Naive thymus-derived CD4-positive, alpha-beta T cell (primary cell): Measurements from ENCODE around the gene ZNF106. TPM values are rescaled to one million over a fixed set of nuclear protein-coding genes. Genes with fewer than 3 reads are reported as not detected.

Experiments used
- ATAC-seq: fragments of 150-1000 bp; cut with Tn5 transposase; 2 replicates; pipeline ENCODE4 v1.10.0; 2021; ENCODE audit warnings: mild to moderate bottlenecking, moderate library complexity
- CTCF ChIA-PET: fragments of 350-600 bp; sonication (Branson Sonifier 250); formaldehyde crosslinking; loops from one replicate; lab custom pipeline; 2021; ENCODE audit warnings: antibody characterized with exemption; lab: Charles Lee
- POLR2A ChIA-PET: fragments of 350-600 bp; sonication (Branson Sonifier 250); formaldehyde crosslinking; loops from one replicate; lab custom pipeline; 2021; ENCODE audit warnings: antibody characterized with exemption, inconsistent platforms; lab: Charles Lee
- DNase-seq, 9 donors: peaks; one replicate each; pipeline versions ENCODE4 v3.0.0 to v3.0.0-alpha.2; 2020 to 2022; ENCODE audit warnings: mixed read lengths in 1 of 9
- H3K27ac ChIP-seq: one replicate; pipeline ENCODE4 v1.7.0; 2013; ENCODE audit warnings: mild to moderate bottlenecking, low read depth, low read length, moderate library complexity
- H3K27me3 ChIP-seq, 2 donors: one replicate each; pipeline ENCODE4 v1.7.0; 2013; ENCODE audit warnings: low read length in 2 of 2, mild to moderate bottlenecking in 2 of 2, moderate library complexity in 2 of 2; ENCODE audit not compliant: control insufficient read depth in 2 of 2, insufficient read depth in 2 of 2
- H3K36me3 ChIP-seq, 3 experiments: 1 replicate in 2 of 3; 2 replicates in 1 of 3; pipeline ENCODE4 v1.7.0; 2013; ENCODE audit warnings: low read length in 3 of 3, mild to moderate bottlenecking in 3 of 3, moderate library complexity in 1 of 3; ENCODE audit not compliant: insufficient read depth in 3 of 3, control insufficient read depth in 2 of 3
- H3K4me1 ChIP-seq, 2 donors: one replicate each; pipeline ENCODE4 v1.7.0; 2013; ENCODE audit warnings: low read length in 2 of 2, mild to moderate bottlenecking in 2 of 2, moderate library complexity in 1 of 2; ENCODE audit not compliant: control insufficient read depth in 2 of 2, insufficient read depth in 2 of 2
- H3K4me3 ChIP-seq: 2 replicates; pipeline ENCODE4 v1.7.0; 2013; ENCODE audit warnings: mild to moderate bottlenecking, low read length
- H3K9me3 ChIP-seq, 3 experiments: 1 replicate in 2 of 3; 2 replicates in 1 of 3; pipeline ENCODE4 v1.7.0; 2013; ENCODE audit warnings: low read length in 3 of 3; ENCODE audit not compliant: control insufficient read depth in 2 of 3
- H3K27ac Mint-ChIP-seq, 9 donors: one replicate each; pipeline ENCODE4 v1.8.0; 2020 to 2022; ENCODE audit warnings: mixed read lengths in 9 of 9, mild to moderate bottlenecking in 8 of 9, moderate library complexity in 5 of 9, inconsistent platforms in 2 of 9
- H3K27me3 Mint-ChIP-seq, 5 donors: one replicate each; pipeline ENCODE4 v1.8.0; 2021 to 2022; ENCODE audit warnings: mixed read lengths in 5 of 5, mild to moderate bottlenecking in 1 of 5
- H3K36me3 Mint-ChIP-seq, 5 donors: one replicate each; pipeline ENCODE4 v1.8.0; 2020 to 2022; ENCODE audit warnings: mixed read lengths in 5 of 5, mild to moderate bottlenecking in 3 of 5, inconsistent platforms in 1 of 5
- H3K4me1 Mint-ChIP-seq, 7 donors: one replicate each; pipeline ENCODE4 v1.8.0; 2020 to 2022; ENCODE audit warnings: mixed read lengths in 7 of 7, mild to moderate bottlenecking in 3 of 7, inconsistent platforms in 1 of 7
- H3K4me3 Mint-ChIP-seq, 10 donors: one replicate each; pipeline ENCODE4 v1.8.0; 2020 to 2022; ENCODE audit warnings: mild to moderate bottlenecking in 10 of 10, mixed read lengths in 10 of 10, moderate library complexity in 6 of 10, inconsistent platforms in 2 of 10
- H3K9me3 Mint-ChIP-seq, 11 donors: one replicate each; pipeline ENCODE4 v1.8.0; 2020 to 2022; ENCODE audit warnings: mixed read lengths in 11 of 11, mild to moderate bottlenecking in 4 of 11, inconsistent platforms in 1 of 11, moderate library complexity in 1 of 11
- intact Hi-C, 2 donors: fragments of 100-400 bp; cut with micrococcal nuclease; formaldehyde crosslinking; loops; one replicate each; pipeline ENCODE4 v1.15.1; 2023
- polyA plus RNA-seq, 2 donors: library from polyadenylated mRNA; unstranded; fragments of 300-500 nt; fragmentation: Illumina TruSeq; gene quantifications; one replicate each; pipeline ENCODE4 v1.2.3, GENCODE V29; 2021
- total RNA-seq, 6 experiments: library from RNA in 5 of 6; stranded (reverse) in 5 of 6; gene quantifications; 1 replicate in 5 of 6; 2 replicates in 1 of 6; pipeline ENCODE4 v1.2.3 and lab custom pipeline; 2021 to 2026

The ZNF106 gene
- total and polyA plus RNA-seq, 7 experiments from 2014 or later = 32.4 to 54.3 (median 43.2) TPM

- Histone ChIP-seq H3K4me3 (peak overlapping the region; percentile 88), H3K9me3 (no peaks in the 10 kb centered on the region), H3K4me1 (peaks cover 13 to 14% of the 10 kb centered on the region in 2 donors), H3K27ac (peak overlapping the region; percentile 94), H3K36me3 (peaks cover 0 to 7% (median 0%) of the 10 kb centered on the region in 3 experiments), H3K27me3 (no peaks in the 10 kb centered on the region)
- H3K27me3 Mint-ChIP-seq = peaks cover 0 to 2% (median 0%) of the 10 kb centered on the region in 5 donors
- peak overlapping the region; percentile 98 to 99 (median 99) for H3K27ac Mint-ChIP-seq
- ChIA-PET CTCF (interaction anchor here (0.6 kb wide), 1 partner anchor 215 kb away, joined by 3 read pairs; no protein-coding TSS in a partner anchor), POLR2A (interaction anchor here (0.5 to 3.8 kb wide), 13 partner anchors 10 to 1683 kb away, joined by 3 to 16 read pairs (median 5); partner anchors contain the start of genes GANC, HAUS2, LRRC57 and STARD9)
- H3K9me3 Mint-ChIP-seq = peaks cover 0 to 4% (median 0%) of the 10 kb centered on the region in 11 donors
- DNase-seq (peak in 5 of 9 donors; percentile 11 to 29 (median 22)), ATAC-seq (no peak)
- peaks cover 42 to 71% (median 57%) of the 10 kb centered on the region in 7 donors for H3K4me1 Mint-ChIP-seq
- H3K4me3 Mint-ChIP-seq = peak overlapping the region; percentile 94 to 100 (median 99)
- intact Hi-C loops = loop anchor here (1.0 to 10.0 kb wide), 7 partner anchors 17 to 1305 kb away; partner anchors contain the start of genes CDAN1 (in 1 of the 2), CHP1 (in 1 of the 2), EXD1 (in 1 of the 2) and GANC (in 1 of the 2)
- H3K36me3 Mint-ChIP-seq = peaks cover 0 to 9% (median 2%) of the 10 kb centered on the region in 5 donors
These were observed 660 bp downstream of the ZNF106 start for GRCh38 chr15:42490291-42490670.

GRCh38 chr15:42483677-42484076 is 7.3 kb downstream of the ZNF106 start:
- Histone ChIP-seq H3K36me3 (no peaks in the 10 kb centered on the region), H3K4me3 (no peak overlapping the region), H3K4me1 (no peaks in the 10 kb centered on the region), H3K9me3 (no peaks in the 10 kb centered on the region), H3K27ac (no peak overlapping the region), H3K27me3 (no peaks in the 10 kb centered on the region)
- no peaks in the 10 kb centered on the region for H3K27me3 Mint-ChIP-seq
- ChIA-PET CTCF (interaction anchor here (0.7 kb wide), 1 partner anchor 11 kb away, joined by 3 read pairs; no protein-coding TSS in a partner anchor), POLR2A (interaction anchor here (0.5 to 2.2 kb wide), 3 partner anchors 10 to 1805 kb away, joined by 3 to 7 read pairs (median 6); partner anchors contain the start of genes GOLM2 and SNAP23)
- ATAC-seq (no peak), DNase-seq (no peak)
- peaks cover 0 to 12% (median 4%) of the 10 kb centered on the region in 11 donors for H3K9me3 Mint-ChIP-seq
- intact Hi-C loops = no loop called here
- H3K36me3 Mint-ChIP-seq = peaks cover 10 to 21% (median 21%) of the 10 kb centered on the region in 5 donors
- H3K4me1 Mint-ChIP-seq = peaks cover 14 to 32% (median 27%) of the 10 kb centered on the region in 7 donors
- no peak overlapping the region for H3K4me3 Mint-ChIP-seq
- peak overlapping the region in 2 of 9 donors; percentile 44 to 64 for H3K27ac Mint-ChIP-seq

GRCh38 chr15:42482701-42483100 is 8.2 kb downstream of the ZNF106 start:
- DNase-seq (no peak), ATAC-seq (no peak)
- ChIA-PET POLR2A (interaction anchor here (0.9 kb wide), 1 partner anchor 11 kb away, joined by 3 read pairs; no protein-coding TSS in a partner anchor), CTCF (no interaction called here)
- intact Hi-C loops = no loop called here
- H3K27ac Mint-ChIP-seq = no peak overlapping the region
- Histone ChIP-seq H3K27me3 (no peaks in the 10 kb centered on the region), H3K27ac (no peak overlapping the region), H3K36me3 (no peaks in the 10 kb centered on the region), H3K4me3 (no peak overlapping the region), H3K9me3 (no peaks in the 10 kb centered on the region), H3K4me1 (no peaks in the 10 kb centered on the region)
- H3K9me3 Mint-ChIP-seq = peaks cover 0 to 12% (median 4%) of the 10 kb centered on the region in 11 donors
- H3K4me3 Mint-ChIP-seq = no peak overlapping the region
- peaks cover 10 to 21% (median 20%) of the 10 kb centered on the region in 5 donors for H3K36me3 Mint-ChIP-seq
- peaks cover 7 to 24% (median 19%) of the 10 kb centered on the region in 7 donors for H3K4me1 Mint-ChIP-seq
- no peaks in the 10 kb centered on the region for H3K27me3 Mint-ChIP-seq

DNA sequence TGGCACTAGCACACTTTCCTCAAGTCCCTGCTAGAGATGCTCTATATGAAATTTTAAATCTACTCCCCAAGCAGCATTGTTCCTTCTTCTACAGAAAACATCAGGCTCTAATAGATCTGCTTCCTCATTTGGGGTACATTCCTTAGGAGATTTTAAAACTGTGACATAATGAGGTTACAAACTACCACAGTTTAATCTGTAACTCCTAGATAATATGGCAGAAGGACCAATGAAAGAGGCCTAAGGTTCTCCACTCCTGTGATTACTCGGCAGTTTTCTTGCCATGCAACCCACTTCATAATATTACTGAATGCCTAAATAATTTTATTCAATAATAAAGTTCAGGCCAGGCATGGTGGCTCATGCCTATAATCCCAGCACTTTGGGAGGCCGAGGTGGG is 16.1 kb downstream of the ZNF106 start:
- ChIA-PET POLR2A (interaction anchor here (1.0 kb wide), 1 partner anchor 16 kb away, joined by 3 read pairs; the partner anchor contains the start of gene ZNF106), CTCF (no interaction called here)
- H3K36me3 Mint-ChIP-seq = peaks cover 3 to 7% (median 5%) of the 10 kb centered on the region in 5 donors

GRCh38 chr15:42471002-42471401 is 19.9 kb downstream of the ZNF106 start:
- no peak for ATAC-seq
- ChIA-PET POLR2A (no interaction called here), CTCF (interaction anchor here (0.6 to 1.6 kb wide), 2 partner anchors 16 to 1707 kb away, joined by 3 to 5 read pairs; partner anchors contain the start of gene GCHFR)
- Mint-ChIP-seq H3K36me3 (peaks cover 4 to 16% (median 5%) of the 10 kb centered on the region in 5 donors), H3K9me3 (no peaks in the 10 kb centered on the region), H3K27me3 (no peaks in the 10 kb centered on the region), H3K4me3 (no peak overlapping the region), H3K27ac (peak overlapping the region in 1 of 9 donors; percentile 8), H3K4me1 (peaks cover 5 to 29% (median 12%) of the 10 kb centered on the region in 7 donors)
- DNase-seq = no peak
- intact Hi-C loops = loop anchor here (1.0 to 5.0 kb wide), 4 partner anchors 179 to 482 kb away; partner anchors contain the start of genes GANC (in 2 of the 2) and TMEM87A (in 2 of the 2)
- H3K9me3 ChIP-seq = no peaks in the 10 kb centered on the region
- peaks cover under 1 to 11% (median 8%) of the 10 kb centered on the region in 3 experiments for H3K36me3 ChIP-seq
- no peaks in the 10 kb centered on the region for H3K4me1 ChIP-seq
- no peak overlapping the region for H3K27ac ChIP-seq
- no peaks in the 10 kb centered on the region for H3K27me3 ChIP-seq
- no peak overlapping the region for H3K4me3 ChIP-seq

More for the DNA sequence above, 16.1 kb downstream of the ZNF106 start:
- ATAC-seq (no peak), DNase-seq (no peak)
- no peaks in the 10 kb centered on the region for H3K9me3 Mint-ChIP-seq
- Histone ChIP-seq H3K27ac (no peak overlapping the region), H3K9me3 (no peaks in the 10 kb centered on the region), H3K4me3 (no peak overlapping the region), H3K36me3 (peaks cover 0 to 11% (median 4%) of the 10 kb centered on the region in 3 experiments), H3K4me1 (no peaks in the 10 kb centered on the region), H3K27me3 (no peaks in the 10 kb centered on the region)
- no peak overlapping the region for H3K4me3 Mint-ChIP-seq
- peak overlapping the region in 7 of 9 donors; percentile 13 to 76 (median 54) for H3K27ac Mint-ChIP-seq
- peaks cover 8 to 44% (median 16%) of the 10 kb centered on the region in 7 donors for H3K4me1 Mint-ChIP-seq
- no peaks in the 10 kb centered on the region for H3K27me3 Mint-ChIP-seq
- intact Hi-C loops = loop anchor here (5.0 kb wide), 2 partner anchors 203 to 408 kb away; partner anchors contain the start of genes GANC (in 2 of the 2) and TMEM87A (in 2 of the 2)

GRCh38 chr15:42465520-42466259 is 25.3 kb downstream of the ZNF106 start:
- no peak for DNase-seq
- Histone ChIP-seq H3K27me3 (no peaks in the 10 kb centered on the region), H3K36me3 (peaks cover 4 to 16% (median 6%) of the 10 kb centered on the region in 3 experiments), H3K9me3 (no peaks in the 10 kb centered on the region), H3K27ac (no peak overlapping the region), H3K4me1 (no peaks in the 10 kb centered on the region), H3K4me3 (no peak overlapping the region)
- Mint-ChIP-seq H3K27me3 (no peaks in the 10 kb centered on the region), H3K36me3 (peaks cover 0 to 17% (median 10%) of the 10 kb centered on the region in 5 donors), H3K4me1 (peaks cover 3 to 12% (median 10%) of the 10 kb centered on the region in 7 donors), H3K9me3 (no peaks in the 10 kb centered on the region), H3K27ac (no peak overlapping the region), H3K4me3 (no peak overlapping the region)
- intact Hi-C loops = no loop called here
- CTCF ChIA-PET = no interaction called here
- ATAC-seq = no peak
- POLR2A ChIA-PET = no interaction called here
